Adrenal gland (tissue), 5 donors: ENCODE measurements around the gene NUDT4B.
"Not testable (repeated sequence)": the region's sequence is repeated elsewhere in the genome, so short reads cannot be mapped to it uniquely, and the experiment has no call there.

Experiments used
- CTCF ChIP-seq, 6 experiments: fragments of 450-650 bp in 4 of 6; fragments of 200-600 bp in 2 of 6; sonication (generic) in 1 of 6; IDR thresholded peaks; 1 replicate in 5 of 6; 2 replicates in 1 of 6; pipeline versions ENCODE4 v1.5.1 to v1.8.0; 2016 to 2021; ENCODE audit warnings: antibody characterized with exemption in 6 of 6, mild to moderate bottlenecking in 2 of 6, moderate library complexity in 1 of 6
- POLR2A ChIP-seq, 2 donors: fragments of 450-650 bp; IDR thresholded peaks; one replicate each; pipeline ENCODE4 v1.6.1; 2017; ENCODE audit warnings: antibody characterized with exemption in 2 of 2, mild to moderate bottlenecking in 2 of 2, moderate library complexity in 1 of 2
- donor health status: DM: no; HTN: no; CAD: no.

GRCh38 chr1:148724872-148725271, 23.7 kb upstream of the NUDT4B start:
- not testable (repeated sequence) for TF ChIP-seq CTCF, POLR2A (IDR thresholded peaks at IDR 0.05)
